SU-DHL-6 (cell line): Measurements from ENCODE around the gene NANP.
"Not testable (repeated sequence)": the region's sequence is repeated elsewhere in the genome, so short reads cannot be mapped to it uniquely, and the experiment has no call there.

Experiments used
- H2AFZ ChIP-seq: fragments of 200-600 bp; sonication (generic); 2 replicates; pipeline ENCODE4 v1.6.1; 2014; ENCODE audit warnings: low read depth, mild to moderate bottlenecking, moderate library complexity, mixed read lengths, antibody characterized with exemption, low read length; ENCODE audit not compliant: severe bottlenecking
- H3F3A ChIP-seq: fragments of 200-600 bp; shearing (Covaris generic); 2 replicates; pipeline ENCODE4 v1.6.0; 2016; ENCODE audit warnings: antibody characterized with exemption, mild to moderate bottlenecking; ENCODE audit not compliant: insufficient read depth
- H3K27ac ChIP-seq: fragments of 200-600 bp; sonication (generic); 2 replicates; pipeline ENCODE4 v1.5.1; 2016; ENCODE audit warnings: low read depth, mild to moderate bottlenecking, low read length, moderate library complexity, mixed read lengths
- H3K27me3 ChIP-seq: fragments of 200-600 bp; sonication (generic), shearing (Covaris generic); 2 replicates; pipeline ENCODE4 v1.6.0; 2014; ENCODE audit warnings: mild to moderate bottlenecking, low read length
- H3K36me3 ChIP-seq: fragments of 200-600 bp; sonication (generic); 2 replicates; pipeline ENCODE4 v1.6.1; 2014; ENCODE audit warnings: mild to moderate bottlenecking, low read length, mixed read lengths
- H3K4me2 ChIP-seq: fragments of 300-600, 200-600 bp; shearing (Covaris generic), sonication (generic); 2 replicates; pipeline ENCODE4 v1.6.0; 2014; ENCODE audit warnings: low read length, low read depth, mild to moderate bottlenecking; ENCODE audit not compliant: poor library complexity, severe bottlenecking
- H3K4me3 ChIP-seq: fragments of 200-600 bp; sonication (generic); 2 replicates; pipeline ENCODE4 v1.5.1; 2014; ENCODE audit warnings: antibody characterized with exemption, low read length, mild to moderate bottlenecking, mixed read lengths; ENCODE audit not compliant: insufficient read depth, poor library complexity, severe bottlenecking
- H3K79me2 ChIP-seq: fragments of 200-600 bp; sonication (generic); 2 replicates; pipeline ENCODE4 v1.6.1; 2014; ENCODE audit warnings: mild to moderate bottlenecking, low read length, moderate library complexity; ENCODE audit not compliant: insufficient read depth
- H3K9ac ChIP-seq: fragments of 200-600 bp; sonication (generic); 2 replicates; pipeline ENCODE4 v1.7.0; 2014; ENCODE audit warnings: mild to moderate bottlenecking, low read length
- H3K9me2 ChIP-seq: fragments of 200-600 bp; sonication (generic); replicated peaks from 2 replicates; pipeline ENCODE4 v1.6.1; 2014; ENCODE audit warnings: low read length; ENCODE audit not compliant: insufficient read depth
- H3K9me3 ChIP-seq: fragments of 200-600 bp; sonication (generic); 2 replicates; pipeline ENCODE4 v1.6.1; 2014; ENCODE audit warnings: low read length, mixed read lengths; ENCODE audit not compliant: insufficient read depth
- H4K20me1 ChIP-seq: fragments of 200-600 bp; sonication (generic); 2 replicates; pipeline ENCODE4 v1.6.1; 2014; ENCODE audit warnings: low read depth, mild to moderate bottlenecking, antibody characterized with exemption, low read length, moderate library complexity, mixed read lengths
- CTCF ChIP-seq: fragments of 200-600 bp; sonication (generic); IDR thresholded peaks from one replicate; pipeline ENCODE4 v1.5.1; 2017; ENCODE audit warnings: antibody characterized with exemption, mild to moderate bottlenecking, low read length, moderate library complexity; ENCODE audit not compliant: insufficient read depth, poor library complexity, severe bottlenecking
- EZH2phosphoT487 ChIP-seq: fragments of 200-600 bp; sonication (generic), shearing (Covaris generic); conservative IDR thresholded peaks from 2 replicates; pipeline ENCODE4 v1.6.1; 2018; ENCODE audit warnings: mild to moderate bottlenecking, antibody characterized with exemption, low read length, moderate library complexity, mixed read lengths

Gene NANP

GRCh38 chr20:25601659-25602058 is 22.2 kb downstream of the NANP start:
- Histone ChIP-seq H4K20me1 (no peaks in the 10 kb centered on the region), H3K79me2 (no peaks in the 10 kb centered on the region), H3K36me3 (no peaks in the 10 kb centered on the region), H3K27me3 (no peaks in the 10 kb centered on the region), H3K9me2 (no peaks in the 10 kb centered on the region), H3K9me3 (no peaks in the 10 kb centered on the region), H3K4me2 (no peak overlapping the region), H3K27ac (no peak overlapping the region), H3F3A (no peaks in the 10 kb centered on the region), H3K9ac (no peak overlapping the region), H2AFZ (no peak overlapping the region), H3K4me3 (no peak overlapping the region)
- no peak for TF ChIP-seq CTCF
- TF ChIP-seq EZH2phosphoT487 = no peak

GRCh38 chr20:25600632-25601031 is 23.2 kb downstream of the NANP start:
- H3F3A ChIP-seq = no peaks in the 10 kb centered on the region
- H3K9me2 ChIP-seq = no peaks in the 10 kb centered on the region
- no peak overlapping the region for H3K4me2 ChIP-seq

GRCh38 chr20:25592135-25592852 is 31.5 kb downstream of the NANP start:
- Histone ChIP-seq H3K79me2 (no peaks in the 10 kb centered on the region), H3K4me2 (no peak overlapping the region), H2AFZ (no peak overlapping the region), H3K27ac (no peak overlapping the region), H4K20me1 (no peaks in the 10 kb centered on the region), H3F3A (no peaks in the 10 kb centered on the region), H3K9ac (no peak overlapping the region), H3K4me3 (no peak overlapping the region), H3K9me2 (no peaks in the 10 kb centered on the region), H3K27me3 (no peaks in the 10 kb centered on the region), H3K9me3 (no peaks in the 10 kb centered on the region), H3K36me3 (no peaks in the 10 kb centered on the region)
- TF ChIP-seq EZH2phosphoT487 = no peak
- TF ChIP-seq CTCF = no peak

More at GRCh38 chr20:25600632-25601031, 23.2 kb downstream of the NANP start:
- Histone ChIP-seq H4K20me1 (no peaks in the 10 kb centered on the region), H2AFZ (no peak overlapping the region), H3K79me2 (no peaks in the 10 kb centered on the region), H3K9ac (no peak overlapping the region), H3K27me3 (no peaks in the 10 kb centered on the region), H3K4me3 (no peak overlapping the region), H3K27ac (no peak overlapping the region), H3K36me3 (no peaks in the 10 kb centered on the region), H3K9me3 (no peaks in the 10 kb centered on the region)
- TF ChIP-seq CTCF = no peak
- no peak for TF ChIP-seq EZH2phosphoT487

GRCh38 chr20:25590778-25591177 is 33.0 kb downstream of the NANP start:
- not testable (repeated sequence) for H3K9ac ChIP-seq, H3K9me2 ChIP-seq, H3K9me3 ChIP-seq, H2AFZ ChIP-seq, H3K79me2 ChIP-seq, H3K4me2 ChIP-seq, H3K27me3 ChIP-seq, H4K20me1 ChIP-seq, H3K36me3 ChIP-seq, H3K4me3 ChIP-seq, H3F3A ChIP-seq, H3K27ac ChIP-seq
